ENCODE results near the gene JPH2.

JPH2 gene

GRCh38 chr20:44080064-44080463 is 106.9 kb downstream of the JPH2 start:
- no peak overlapping the region for H3K4me3 ChIP-seq (ENCODE audit: insufficient read length, low read depth)
- no peak for DNase-seq (ENCODE audit: low read depth, low spot score)
- H3K36me3 ChIP-seq (ENCODE audit: insufficient read depth, insufficient read length, low read length) = no peaks in the 10 kb centered on the region
- H3K9ac ChIP-seq (ENCODE audit: insufficient read length, low read depth) = no peak overlapping the region
- H3K27me3 ChIP-seq (ENCODE audit: insufficient read depth, insufficient read length) = no peaks in the 10 kb centered on the region
- no peaks in the 10 kb centered on the region for H3K4me1 ChIP-seq (ENCODE audit: insufficient read depth, insufficient read length)
- H3K9me3 ChIP-seq (ENCODE audit: insufficient read depth, low read length) = no peaks in the 10 kb centered on the region
- no peak for TF ChIP-seq SUZ12 (IDR thresholded peaks at IDR 0.05; ENCODE audit: extremely low read depth, insufficient read depth, insufficient read length)
- TF ChIP-seq YY1 (IDR thresholded peaks at IDR 0.05; ENCODE audit: insufficient read depth, insufficient read length) = no peak
- no peak for TF ChIP-seq ZNF274 (IDR thresholded peaks at IDR 0.05; ENCODE audit: low read depth, low read length)

GRCh38 chr20:44079291-44079690 is 107.7 kb downstream of the JPH2 start:
- DNase-seq (ENCODE audit: low read depth, low spot score) = no peak
- H3K9me3 ChIP-seq (ENCODE audit: insufficient read depth, low read length) = no peaks in the 10 kb centered on the region
- no peak overlapping the region for H3K4me3 ChIP-seq (ENCODE audit: insufficient read length, low read depth)
- H3K4me1 ChIP-seq (ENCODE audit: insufficient read depth, insufficient read length) = no peaks in the 10 kb centered on the region
- H3K9ac ChIP-seq (ENCODE audit: insufficient read length, low read depth) = no peak overlapping the region
- H3K27me3 ChIP-seq (ENCODE audit: insufficient read depth, insufficient read length) = no peaks in the 10 kb centered on the region
- no peaks in the 10 kb centered on the region for H3K36me3 ChIP-seq (ENCODE audit: insufficient read depth, insufficient read length, low read length)
- TF ChIP-seq YY1 (IDR thresholded peaks at IDR 0.05; ENCODE audit: insufficient read depth, insufficient read length) (no peak), ZNF274 (IDR thresholded peaks at IDR 0.05; ENCODE audit: low read depth, low read length) (no peak), SUZ12 (IDR thresholded peaks at IDR 0.05; ENCODE audit: extremely low read depth, insufficient read depth, insufficient read length) (no peak)

GRCh38 chr20:44075950-44076232 is 111.1 kb downstream of the JPH2 start:
- TF ChIP-seq SUZ12 (IDR thresholded peaks at IDR 0.05; ENCODE audit: extremely low read depth, insufficient read depth, insufficient read length) (no peak), YY1 (IDR thresholded peaks at IDR 0.05; ENCODE audit: insufficient read depth, insufficient read length) (no peak), ZNF274 (IDR thresholded peaks at IDR 0.05; ENCODE audit: low read depth, low read length) (no peak)
- peaks cover 5% of the 10 kb centered on the region for H3K4me1 ChIP-seq (ENCODE audit: insufficient read depth, insufficient read length)
- H3K4me3 ChIP-seq (ENCODE audit: insufficient read length, low read depth) = no peak overlapping the region
- no peak for DNase-seq (ENCODE audit: low read depth, low spot score)
- no peaks in the 10 kb centered on the region for H3K9me3 ChIP-seq (ENCODE audit: insufficient read depth, low read length)
- H3K36me3 ChIP-seq (ENCODE audit: insufficient read depth, insufficient read length, low read length) = no peaks in the 10 kb centered on the region
- no peaks in the 10 kb centered on the region for H3K27me3 ChIP-seq (ENCODE audit: insufficient read depth, insufficient read length)
- no peak overlapping the region for H3K9ac ChIP-seq (ENCODE audit: insufficient read length, low read depth)

GRCh38 chr20:44075191-44075949 is 111.6 kb downstream of the JPH2 start:
- H3K4me1 ChIP-seq (ENCODE audit: insufficient read depth, insufficient read length) = peaks cover 5% of the 10 kb centered on the region
- H3K9ac ChIP-seq (ENCODE audit: insufficient read length, low read depth) = no peak overlapping the region
- H3K9me3 ChIP-seq (ENCODE audit: insufficient read depth, low read length) = no peaks in the 10 kb centered on the region
- no peak overlapping the region for H3K4me3 ChIP-seq (ENCODE audit: insufficient read length, low read depth)
- H3K27me3 ChIP-seq (ENCODE audit: insufficient read depth, insufficient read length) = no peaks in the 10 kb centered on the region
- H3K36me3 ChIP-seq (ENCODE audit: insufficient read depth, insufficient read length, low read length) = no peaks in the 10 kb centered on the region
- DNase-seq (ENCODE audit: low read depth, low spot score) = no peak
- no peak for TF ChIP-seq ZNF274 (IDR thresholded peaks at IDR 0.05; ENCODE audit: low read depth, low read length)
- TF ChIP-seq SUZ12 (IDR thresholded peaks at IDR 0.05; ENCODE audit: extremely low read depth, insufficient read depth, insufficient read length) = no peak
- TF ChIP-seq YY1 (IDR thresholded peaks at IDR 0.05; ENCODE audit: insufficient read depth, insufficient read length) = no peak

- Histone ChIP-seq H3K27me3 (ENCODE audit: insufficient read depth, insufficient read length) (no peaks in the 10 kb centered on the region), H3K4me1 (ENCODE audit: insufficient read depth, insufficient read length) (peaks cover 5% of the 10 kb centered on the region), H3K4me3 (ENCODE audit: insufficient read length, low read depth) (no peak overlapping the region), H3K9ac (ENCODE audit: insufficient read length, low read depth) (no peak overlapping the region), H3K9me3 (ENCODE audit: insufficient read depth, low read length) (no peaks in the 10 kb centered on the region), H3K36me3 (ENCODE audit: insufficient read depth, insufficient read length, low read length) (no peaks in the 10 kb centered on the region)
- no peak for DNase-seq (ENCODE audit: low read depth, low spot score)
- TF ChIP-seq SUZ12 (IDR thresholded peaks at IDR 0.05; ENCODE audit: extremely low read depth, insufficient read depth, insufficient read length) (no peak), YY1 (IDR thresholded peaks at IDR 0.05; ENCODE audit: insufficient read depth, insufficient read length) (no peak), ZNF274 (IDR thresholded peaks at IDR 0.05; ENCODE audit: low read depth, low read length) (no peak)
These were observed 112.5 kb downstream of the JPH2 start for GRCh38 chr20:44074252-44075151.

- no peaks in the 10 kb centered on the region for H3K27me3 ChIP-seq (ENCODE audit: insufficient read depth, insufficient read length)
- H3K4me1 ChIP-seq (ENCODE audit: insufficient read depth, insufficient read length) = peaks cover 5% of the 10 kb centered on the region
- H3K9ac ChIP-seq (ENCODE audit: insufficient read length, low read depth) = no peak overlapping the region
- H3K9me3 ChIP-seq (ENCODE audit: insufficient read depth, low read length) = no peaks in the 10 kb centered on the region
- no peak for DNase-seq (ENCODE audit: low read depth, low spot score)
- H3K36me3 ChIP-seq (ENCODE audit: insufficient read depth, insufficient read length, low read length) = no peaks in the 10 kb centered on the region
- H3K4me3 ChIP-seq (ENCODE audit: insufficient read length, low read depth) = no peak overlapping the region
- no peak for TF ChIP-seq ZNF274 (IDR thresholded peaks at IDR 0.05; ENCODE audit: low read depth, low read length)
- no peak for TF ChIP-seq YY1 (IDR thresholded peaks at IDR 0.05; ENCODE audit: insufficient read depth, insufficient read length)
These were observed 113.3 kb downstream of the JPH2 start for GRCh38 chr20:44073675-44074071.

GRCh38 chr20:44073011-44073674 is 113.8 kb downstream of the JPH2 start:
- H3K9me3 ChIP-seq (ENCODE audit: insufficient read depth, low read length) = no peaks in the 10 kb centered on the region
- no peaks in the 10 kb centered on the region for H3K36me3 ChIP-seq (ENCODE audit: insufficient read depth, insufficient read length, low read length)
- no peak for DNase-seq (ENCODE audit: low read depth, low spot score)
- TF ChIP-seq SUZ12 (IDR thresholded peaks at IDR 0.05; ENCODE audit: extremely low read depth, insufficient read depth, insufficient read length) = no peak
- no peak for TF ChIP-seq YY1 (IDR thresholded peaks at IDR 0.05; ENCODE audit: insufficient read depth, insufficient read length)
- no peak for TF ChIP-seq ZNF274 (IDR thresholded peaks at IDR 0.05; ENCODE audit: low read depth, low read length)
- H3K4me3 ChIP-seq (ENCODE audit: insufficient read length, low read depth) = no peak overlapping the region
- H3K4me1 ChIP-seq (ENCODE audit: insufficient read depth, insufficient read length) = peaks cover 9% of the 10 kb centered on the region
- H3K9ac ChIP-seq (ENCODE audit: insufficient read length, low read depth) = no peak overlapping the region
- no peaks in the 10 kb centered on the region for H3K27me3 ChIP-seq (ENCODE audit: insufficient read depth, insufficient read length)

Measured in NT2/D1 (cell line).